K562 (cell line): ENCODE data around the gene PIGL. TPM values are rescaled to one million over a fixed set of nuclear protein-coding genes. Genes with fewer than 3 reads are reported as not detected.

Experiments used
- KAT7 ChIP-seq: sonication (generic); formaldehyde crosslinking; IDR thresholded peaks from 2 replicates; pipeline ENCODE4 v1.8.0; 2022; ENCODE audit warnings: missing genetic modification reagents, mild to moderate bottlenecking, borderline replicate concordance
- MAFG ChIP-seq: fragments of 450-650 bp; conservative IDR thresholded peaks from 2 replicates; pipeline ENCODE4 v1.6.1; 2016; ENCODE audit warnings: missing genetic modification characterization, missing compliant biosample characterization
- PHF20 ChIP-seq: fragments of 450-650 bp; IDR thresholded peaks from 2 replicates; pipeline ENCODE4 v1.6.1; 2018; ENCODE audit not compliant: partially characterized antibody
- PRPF4 ChIP-seq: fragments of 200-400 bp; formaldehyde crosslinking; IDR thresholded peaks from one replicate; pipeline ENCODE4 v1.6.1; 2017; ENCODE audit warnings: low read length, low read depth, mild to moderate bottlenecking; ENCODE audit not compliant: insufficient read depth, poor library complexity, severe bottlenecking
- SREBF2 ChIP-seq: sonication (generic); formaldehyde crosslinking; IDR thresholded peaks from 2 replicates; pipeline ENCODE4 v1.4.0; 2020; ENCODE audit warnings: mild to moderate bottlenecking, missing genetic modification reagents
- ZNF23 ChIP-seq: fragments of 250-450 bp; sonication (Bioruptor Pico); IDR thresholded peaks from 2 replicates; pipeline ENCODE4 v1.4.0; 2020; ENCODE audit warnings: mild to moderate bottlenecking
- ZNF436 ChIP-seq: fragments of 250-450, 450-650 bp; sonication (Bioruptor Pico); formaldehyde crosslinking; IDR thresholded peaks from 2 replicates; pipeline ENCODE4 v1.7.0; 2020; ENCODE audit warnings: mild to moderate bottlenecking
- ZNF699 ChIP-seq: fragments of 250-450 bp; sonication (Bioruptor Pico); IDR thresholded peaks from 2 replicates; pipeline ENCODE4 v1.8.0; 2021; ENCODE audit warnings: mild to moderate bottlenecking, moderate library complexity; ENCODE audit not compliant: insufficient replicate concordance
- polyA plus RNA-seq, 8 experiments: library from polyadenylated mRNA; depleted of rRNA in 4 of 8; stranded (reverse) in 5 of 8; unstranded in 3 of 8; fragments of >200 nt; fragmentation: Nextera tagmentation in 2 of 8; fragmentation: Illumina TruSeq in 1 of 8; extraction: Ambion mirVana in 2 of 8; extraction: Trizol in 1 of 8; gene quantifications; 2 replicates each; pipeline versions ENCODE4 v1.2.1 to v1.2.3, GENCODE V29; 2011 to 2014; ENCODE audit warnings: inconsistent platforms in 1 of 8, missing spikeins in 1 of 8
- total RNA-seq, 7 experiments: library from RNA; depleted of rRNA in 6 of 7; stranded (reverse); fragments of >200 nt in 6 of 7; fragmentation: Illumina TruSeq in 2 of 7; extraction: Trizol in 2 of 7; gene quantifications; 2 replicates each; pipeline versions ENCODE4 v1.2.1 to v1.2.3, GENCODE V29; 2011 to 2021; ENCODE audit warnings: low replicate concordance in 1 of 7
- TF ChIP-seq, protein P1 (sequence below): fragments of 450-650 bp; IDR thresholded peaks from 2 replicates; pipeline ENCODE4 v1.6.1; 2016; ENCODE audit warnings: mild to moderate bottlenecking, moderate library complexity
- TF ChIP-seq, protein P2 (sequence below): fragments of 200-800 bp; sonication (Bioruptor generic); IDR thresholded peaks from 2 replicates; pipeline ENCODE4 v1.6.1; 2017; ENCODE audit warnings: missing genetic modification characterization, missing compliant biosample characterization
- TF ChIP-seq, protein P3 (sequence below): fragments of 250-450 bp; sonication (Bioruptor Pico); IDR thresholded peaks from 2 replicates; pipeline ENCODE4 v1.8.0; 2021; ENCODE audit warnings: moderate library complexity, mild to moderate bottlenecking, inconsistent platforms

Gene PIGL
- total and polyA plus RNA-seq, 9 of the 15 experiments (the other 6 are each of a cell fraction or from before 2014, with no cell fraction given) = 19.9 to 55.3 (median 29.6) TPM

DNA sequence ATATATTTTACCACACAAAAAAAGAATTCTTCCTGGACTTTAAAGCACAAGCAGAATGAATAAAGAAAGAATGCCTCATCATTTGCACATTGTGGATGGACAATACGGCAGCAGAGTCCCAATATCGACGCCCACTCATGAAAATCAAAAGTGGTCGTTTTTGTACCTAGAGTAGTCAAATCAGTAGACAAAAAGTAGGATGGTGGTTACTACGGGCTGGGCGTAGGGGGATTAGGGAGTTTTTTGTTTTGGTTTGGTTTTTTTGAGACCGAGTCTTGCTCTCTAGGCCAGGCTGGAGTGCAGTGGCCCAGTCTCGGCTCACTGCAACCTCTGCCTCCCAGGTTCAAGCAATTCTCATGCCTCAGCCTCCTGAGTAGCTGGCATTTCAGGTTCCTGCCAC is 144.9 kb downstream of the PIGL start (continued):
- TF ChIP-seq, protein P1, sequence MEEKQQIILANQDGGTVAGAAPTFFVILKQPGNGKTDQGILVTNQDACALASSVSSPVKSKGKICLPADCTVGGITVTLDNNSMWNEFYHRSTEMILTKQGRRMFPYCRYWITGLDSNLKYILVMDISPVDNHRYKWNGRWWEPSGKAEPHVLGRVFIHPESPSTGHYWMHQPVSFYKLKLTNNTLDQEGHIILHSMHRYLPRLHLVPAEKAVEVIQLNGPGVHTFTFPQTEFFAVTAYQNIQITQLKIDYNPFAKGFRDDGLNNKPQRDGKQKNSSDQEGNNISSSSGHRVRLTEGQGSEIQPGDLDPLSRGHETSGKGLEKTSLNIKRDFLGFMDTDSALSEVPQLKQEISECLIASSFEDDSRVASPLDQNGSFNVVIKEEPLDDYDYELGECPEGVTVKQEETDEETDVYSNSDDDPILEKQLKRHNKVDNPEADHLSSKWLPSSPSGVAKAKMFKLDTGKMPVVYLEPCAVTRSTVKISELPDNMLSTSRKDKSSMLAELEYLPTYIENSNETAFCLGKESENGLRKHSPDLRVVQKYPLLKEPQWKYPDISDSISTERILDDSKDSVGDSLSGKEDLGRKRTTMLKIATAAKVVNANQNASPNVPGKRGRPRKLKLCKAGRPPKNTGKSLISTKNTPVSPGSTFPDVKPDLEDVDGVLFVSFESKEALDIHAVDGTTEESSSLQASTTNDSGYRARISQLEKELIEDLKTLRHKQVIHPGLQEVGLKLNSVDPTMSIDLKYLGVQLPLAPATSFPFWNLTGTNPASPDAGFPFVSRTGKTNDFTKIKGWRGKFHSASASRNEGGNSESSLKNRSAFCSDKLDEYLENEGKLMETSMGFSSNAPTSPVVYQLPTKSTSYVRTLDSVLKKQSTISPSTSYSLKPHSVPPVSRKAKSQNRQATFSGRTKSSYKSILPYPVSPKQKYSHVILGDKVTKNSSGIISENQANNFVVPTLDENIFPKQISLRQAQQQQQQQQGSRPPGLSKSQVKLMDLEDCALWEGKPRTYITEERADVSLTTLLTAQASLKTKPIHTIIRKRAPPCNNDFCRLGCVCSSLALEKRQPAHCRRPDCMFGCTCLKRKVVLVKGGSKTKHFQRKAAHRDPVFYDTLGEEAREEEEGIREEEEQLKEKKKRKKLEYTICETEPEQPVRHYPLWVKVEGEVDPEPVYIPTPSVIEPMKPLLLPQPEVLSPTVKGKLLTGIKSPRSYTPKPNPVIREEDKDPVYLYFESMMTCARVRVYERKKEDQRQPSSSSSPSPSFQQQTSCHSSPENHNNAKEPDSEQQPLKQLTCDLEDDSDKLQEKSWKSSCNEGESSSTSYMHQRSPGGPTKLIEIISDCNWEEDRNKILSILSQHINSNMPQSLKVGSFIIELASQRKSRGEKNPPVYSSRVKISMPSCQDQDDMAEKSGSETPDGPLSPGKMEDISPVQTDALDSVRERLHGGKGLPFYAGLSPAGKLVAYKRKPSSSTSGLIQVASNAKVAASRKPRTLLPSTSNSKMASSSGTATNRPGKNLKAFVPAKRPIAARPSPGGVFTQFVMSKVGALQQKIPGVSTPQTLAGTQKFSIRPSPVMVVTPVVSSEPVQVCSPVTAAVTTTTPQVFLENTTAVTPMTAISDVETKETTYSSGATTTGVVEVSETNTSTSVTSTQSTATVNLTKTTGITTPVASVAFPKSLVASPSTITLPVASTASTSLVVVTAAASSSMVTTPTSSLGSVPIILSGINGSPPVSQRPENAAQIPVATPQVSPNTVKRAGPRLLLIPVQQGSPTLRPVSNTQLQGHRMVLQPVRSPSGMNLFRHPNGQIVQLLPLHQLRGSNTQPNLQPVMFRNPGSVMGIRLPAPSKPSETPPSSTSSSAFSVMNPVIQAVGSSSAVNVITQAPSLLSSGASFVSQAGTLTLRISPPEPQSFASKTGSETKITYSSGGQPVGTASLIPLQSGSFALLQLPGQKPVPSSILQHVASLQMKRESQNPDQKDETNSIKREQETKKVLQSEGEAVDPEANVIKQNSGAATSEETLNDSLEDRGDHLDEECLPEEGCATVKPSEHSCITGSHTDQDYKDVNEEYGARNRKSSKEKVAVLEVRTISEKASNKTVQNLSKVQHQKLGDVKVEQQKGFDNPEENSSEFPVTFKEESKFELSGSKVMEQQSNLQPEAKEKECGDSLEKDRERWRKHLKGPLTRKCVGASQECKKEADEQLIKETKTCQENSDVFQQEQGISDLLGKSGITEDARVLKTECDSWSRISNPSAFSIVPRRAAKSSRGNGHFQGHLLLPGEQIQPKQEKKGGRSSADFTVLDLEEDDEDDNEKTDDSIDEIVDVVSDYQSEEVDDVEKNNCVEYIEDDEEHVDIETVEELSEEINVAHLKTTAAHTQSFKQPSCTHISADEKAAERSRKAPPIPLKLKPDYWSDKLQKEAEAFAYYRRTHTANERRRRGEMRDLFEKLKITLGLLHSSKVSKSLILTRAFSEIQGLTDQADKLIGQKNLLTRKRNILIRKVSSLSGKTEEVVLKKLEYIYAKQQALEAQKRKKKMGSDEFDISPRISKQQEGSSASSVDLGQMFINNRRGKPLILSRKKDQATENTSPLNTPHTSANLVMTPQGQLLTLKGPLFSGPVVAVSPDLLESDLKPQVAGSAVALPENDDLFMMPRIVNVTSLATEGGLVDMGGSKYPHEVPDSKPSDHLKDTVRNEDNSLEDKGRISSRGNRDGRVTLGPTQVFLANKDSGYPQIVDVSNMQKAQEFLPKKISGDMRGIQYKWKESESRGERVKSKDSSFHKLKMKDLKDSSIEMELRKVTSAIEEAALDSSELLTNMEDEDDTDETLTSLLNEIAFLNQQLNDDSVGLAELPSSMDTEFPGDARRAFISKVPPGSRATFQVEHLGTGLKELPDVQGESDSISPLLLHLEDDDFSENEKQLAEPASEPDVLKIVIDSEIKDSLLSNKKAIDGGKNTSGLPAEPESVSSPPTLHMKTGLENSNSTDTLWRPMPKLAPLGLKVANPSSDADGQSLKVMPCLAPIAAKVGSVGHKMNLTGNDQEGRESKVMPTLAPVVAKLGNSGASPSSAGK = no peak
- TF ChIP-seq ZNF436 (CRISPR knock-in tag) (no peak), KAT7 (CRISPR knock-in tag) (no peak), ZNF23 (CRISPR knock-in tag) (no peak), ZNF699 (CRISPR knock-in tag) (no peak), PHF20 (no peak), MAFG (no peak), SREBF2 (CRISPR knock-in tag) (no peak), PRPF4 (no peak)
- TF ChIP-seq, protein P2, sequence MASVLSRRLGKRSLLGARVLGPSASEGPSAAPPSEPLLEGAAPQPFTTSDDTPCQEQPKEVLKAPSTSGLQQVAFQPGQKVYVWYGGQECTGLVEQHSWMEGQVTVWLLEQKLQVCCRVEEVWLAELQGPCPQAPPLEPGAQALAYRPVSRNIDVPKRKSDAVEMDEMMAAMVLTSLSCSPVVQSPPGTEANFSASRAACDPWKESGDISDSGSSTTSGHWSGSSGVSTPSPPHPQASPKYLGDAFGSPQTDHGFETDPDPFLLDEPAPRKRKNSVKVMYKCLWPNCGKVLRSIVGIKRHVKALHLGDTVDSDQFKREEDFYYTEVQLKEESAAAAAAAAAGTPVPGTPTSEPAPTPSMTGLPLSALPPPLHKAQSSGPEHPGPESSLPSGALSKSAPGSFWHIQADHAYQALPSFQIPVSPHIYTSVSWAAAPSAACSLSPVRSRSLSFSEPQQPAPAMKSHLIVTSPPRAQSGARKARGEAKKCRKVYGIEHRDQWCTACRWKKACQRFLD (CRISPR knock-in tag) = no peak
- TF ChIP-seq, protein P3, sequence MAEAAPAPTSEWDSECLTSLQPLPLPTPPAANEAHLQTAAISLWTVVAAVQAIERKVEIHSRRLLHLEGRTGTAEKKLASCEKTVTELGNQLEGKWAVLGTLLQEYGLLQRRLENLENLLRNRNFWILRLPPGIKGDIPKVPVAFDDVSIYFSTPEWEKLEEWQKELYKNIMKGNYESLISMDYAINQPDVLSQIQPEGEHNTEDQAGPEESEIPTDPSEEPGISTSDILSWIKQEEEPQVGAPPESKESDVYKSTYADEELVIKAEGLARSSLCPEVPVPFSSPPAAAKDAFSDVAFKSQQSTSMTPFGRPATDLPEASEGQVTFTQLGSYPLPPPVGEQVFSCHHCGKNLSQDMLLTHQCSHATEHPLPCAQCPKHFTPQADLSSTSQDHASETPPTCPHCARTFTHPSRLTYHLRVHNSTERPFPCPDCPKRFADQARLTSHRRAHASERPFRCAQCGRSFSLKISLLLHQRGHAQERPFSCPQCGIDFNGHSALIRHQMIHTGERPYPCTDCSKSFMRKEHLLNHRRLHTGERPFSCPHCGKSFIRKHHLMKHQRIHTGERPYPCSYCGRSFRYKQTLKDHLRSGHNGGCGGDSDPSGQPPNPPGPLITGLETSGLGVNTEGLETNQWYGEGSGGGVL (CRISPR knock-in tag) = no peak
